Neural progenitor cell (in vitro differentiated cells): ENCODE data around the gene HDAC3. TPM values are rescaled to one million over a fixed set of nuclear protein-coding genes. Genes with fewer than 3 reads are reported as not detected.

Experiments used
- DNase-seq: peaks from one replicate; pipeline ENCODE4 v3.0.0-alpha.2; 2016; ENCODE audit warnings: low spot score
- H2AFZ ChIP-seq: fragments of 200-600 bp; sonication (generic); replicated peaks from 2 replicates; pipeline ENCODE4 v1.6.1; 2016; ENCODE audit warnings: antibody characterized with exemption
- H3F3A ChIP-seq: fragments of 200-600 bp; sonication (generic); 2 replicates; pipeline ENCODE4 v1.6.1; 2016; ENCODE audit warnings: antibody characterized with exemption, low read depth
- H3K27ac ChIP-seq: fragments of 200-600 bp; sonication (generic); 2 replicates; pipeline ENCODE4 v1.5.1; 2016; ENCODE audit warnings: mild to moderate bottlenecking
- H3K27me3 ChIP-seq: fragments of 200-600 bp; sonication (generic); 2 replicates; pipeline ENCODE4 v1.6.1; 2016; ENCODE audit warnings: mild to moderate bottlenecking, moderate library complexity
- H3K36me3 ChIP-seq: fragments of 200-600 bp; sonication (generic); 2 replicates; pipeline ENCODE4 v1.5.1; 2016
- H3K4me1 ChIP-seq: fragments of 200-600 bp; sonication (generic); 2 replicates; pipeline ENCODE4 v1.6.1; 2016; ENCODE audit warnings: mixed run types
- H3K4me2 ChIP-seq: fragments of 200-600 bp; sonication (generic); 2 replicates; pipeline ENCODE4 v1.6.1; 2016
- H3K4me3 ChIP-seq: fragments of 200-600 bp; sonication (generic); 2 replicates; pipeline ENCODE4 v1.5.1; 2016
- H3K79me2 ChIP-seq: fragments of 200-600 bp; sonication (generic); 2 replicates; pipeline ENCODE4 v1.6.1; 2016; ENCODE audit warnings: low read depth
- H3K9ac ChIP-seq: fragments of 200-600 bp; sonication (generic); 2 replicates; pipeline ENCODE4 v1.6.1; 2016
- H3K9me3 ChIP-seq: fragments of 200-600 bp; sonication (generic); 2 replicates; pipeline ENCODE4 v1.5.1; 2016; ENCODE audit warnings: low read depth
- H4K20me1 ChIP-seq: fragments of 200-600 bp; sonication (generic); 2 replicates; pipeline ENCODE4 v1.6.1; 2016; ENCODE audit warnings: low read depth
- H3K27ac Mint-ChIP-seq: 3 replicates; pipeline ENCODE4 v1.8.0; 2021; ENCODE audit warnings: mixed read lengths
- H3K27me3 Mint-ChIP-seq: 2 replicates; pipeline ENCODE4 v1.8.0; 2022; ENCODE audit warnings: low read depth, mild to moderate bottlenecking, inconsistent platforms, moderate library complexity, mixed read lengths; ENCODE audit not compliant: insufficient read depth
- H3K36me3 Mint-ChIP-seq: 3 replicates; pipeline ENCODE4 v1.8.0; 2021; ENCODE audit warnings: mixed read lengths
- H3K4me1 Mint-ChIP-seq: 3 replicates; pipeline ENCODE4 v1.8.0; 2021; ENCODE audit warnings: mixed read lengths
- H3K4me3 Mint-ChIP-seq: 3 replicates; pipeline ENCODE4 v1.8.0; 2021; ENCODE audit warnings: mild to moderate bottlenecking, moderate library complexity, mixed read lengths
- H3K9me3 Mint-ChIP-seq: 3 replicates; pipeline ENCODE4 v1.8.0; 2020; ENCODE audit warnings: mixed read lengths
- EZH2 ChIP-seq: fragments of 200-600 bp; sonication (generic); IDR thresholded peaks from 2 replicates; pipeline ENCODE4 v1.6.1; 2017; ENCODE audit warnings: antibody characterized with exemption, mild to moderate bottlenecking, moderate library complexity
- EZH2phosphoT487 ChIP-seq: fragments of 200-600 bp; sonication (generic); IDR thresholded peaks from 2 replicates; pipeline ENCODE4 v1.6.1; 2017; ENCODE audit warnings: antibody characterized with exemption
- total RNA-seq: library from RNA; depleted of rRNA; stranded (reverse); fragments of >200 nt; gene quantifications from 2 replicates; pipeline ENCODE4 v1.2.3, GENCODE V29; 2015; ENCODE audit warnings: low replicate concordance
- TF ChIP-seq, protein P1 (sequence below): fragments of 200-600 bp; sonication (generic); IDR thresholded peaks from 2 replicates; pipeline ENCODE4 v1.5.1; 2017; ENCODE audit warnings: antibody characterized with exemption, mild to moderate bottlenecking

The HDAC3 gene
- total RNA-seq, 1 donor from 2014 or later, result 57.3 TPM

DNA sequence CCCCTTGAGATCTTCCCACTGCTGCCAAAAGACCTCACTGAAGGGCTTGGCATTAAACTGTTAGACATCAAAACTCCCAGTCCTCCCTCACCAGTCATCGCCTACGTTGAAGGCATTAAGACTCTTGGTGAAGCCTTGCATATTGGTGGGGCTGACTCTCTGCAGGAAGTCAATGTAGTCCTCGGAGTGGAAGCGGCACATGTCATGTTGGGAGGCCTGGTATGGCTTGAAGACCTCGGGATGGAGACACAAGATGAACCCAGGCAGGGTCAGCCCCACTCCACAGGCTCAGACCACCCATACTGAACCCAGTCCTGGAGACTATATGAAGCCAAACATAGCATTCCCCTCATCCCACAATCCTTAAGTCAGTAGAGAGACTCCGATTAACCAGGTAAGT is 1.9 kb downstream of the HDAC3 start:
- Histone ChIP-seq H3F3A (peaks cover 9% of the 10 kb centered on the region), H3K36me3 (no peaks in the 10 kb centered on the region), H3K79me2 (peaks cover 54% of the 10 kb centered on the region), H3K9ac (no peak overlapping the region), H3K4me3 (no peak overlapping the region), H3K27me3 (peaks cover 16% of the 10 kb centered on the region), H3K27ac (no peak overlapping the region), H3K4me1 (peaks cover 5% of the 10 kb centered on the region), H3K9me3 (no peaks in the 10 kb centered on the region), H4K20me1 (peaks cover 57% of the 10 kb centered on the region), H3K4me2 (no peak overlapping the region), H2AFZ (no peak overlapping the region)
- Mint-ChIP-seq H3K27ac (no peak overlapping the region), H3K9me3 (no peaks in the 10 kb centered on the region), H3K27me3 (no peaks in the 10 kb centered on the region), H3K4me3 (peak overlapping the region; percentile 97), H3K4me1 (peaks cover 20% of the 10 kb centered on the region), H3K36me3 (peaks cover 7% of the 10 kb centered on the region)
- TF ChIP-seq, protein P1, sequence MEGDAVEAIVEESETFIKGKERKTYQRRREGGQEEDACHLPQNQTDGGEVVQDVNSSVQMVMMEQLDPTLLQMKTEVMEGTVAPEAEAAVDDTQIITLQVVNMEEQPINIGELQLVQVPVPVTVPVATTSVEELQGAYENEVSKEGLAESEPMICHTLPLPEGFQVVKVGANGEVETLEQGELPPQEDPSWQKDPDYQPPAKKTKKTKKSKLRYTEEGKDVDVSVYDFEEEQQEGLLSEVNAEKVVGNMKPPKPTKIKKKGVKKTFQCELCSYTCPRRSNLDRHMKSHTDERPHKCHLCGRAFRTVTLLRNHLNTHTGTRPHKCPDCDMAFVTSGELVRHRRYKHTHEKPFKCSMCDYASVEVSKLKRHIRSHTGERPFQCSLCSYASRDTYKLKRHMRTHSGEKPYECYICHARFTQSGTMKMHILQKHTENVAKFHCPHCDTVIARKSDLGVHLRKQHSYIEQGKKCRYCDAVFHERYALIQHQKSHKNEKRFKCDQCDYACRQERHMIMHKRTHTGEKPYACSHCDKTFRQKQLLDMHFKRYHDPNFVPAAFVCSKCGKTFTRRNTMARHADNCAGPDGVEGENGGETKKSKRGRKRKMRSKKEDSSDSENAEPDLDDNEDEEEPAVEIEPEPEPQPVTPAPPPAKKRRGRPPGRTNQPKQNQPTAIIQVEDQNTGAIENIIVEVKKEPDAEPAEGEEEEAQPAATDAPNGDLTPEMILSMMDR, result no peak
- no peak for TF ChIP-seq EZH2phosphoT487
- no peak for TF ChIP-seq EZH2
- DNase-seq, result no peak

DNA sequence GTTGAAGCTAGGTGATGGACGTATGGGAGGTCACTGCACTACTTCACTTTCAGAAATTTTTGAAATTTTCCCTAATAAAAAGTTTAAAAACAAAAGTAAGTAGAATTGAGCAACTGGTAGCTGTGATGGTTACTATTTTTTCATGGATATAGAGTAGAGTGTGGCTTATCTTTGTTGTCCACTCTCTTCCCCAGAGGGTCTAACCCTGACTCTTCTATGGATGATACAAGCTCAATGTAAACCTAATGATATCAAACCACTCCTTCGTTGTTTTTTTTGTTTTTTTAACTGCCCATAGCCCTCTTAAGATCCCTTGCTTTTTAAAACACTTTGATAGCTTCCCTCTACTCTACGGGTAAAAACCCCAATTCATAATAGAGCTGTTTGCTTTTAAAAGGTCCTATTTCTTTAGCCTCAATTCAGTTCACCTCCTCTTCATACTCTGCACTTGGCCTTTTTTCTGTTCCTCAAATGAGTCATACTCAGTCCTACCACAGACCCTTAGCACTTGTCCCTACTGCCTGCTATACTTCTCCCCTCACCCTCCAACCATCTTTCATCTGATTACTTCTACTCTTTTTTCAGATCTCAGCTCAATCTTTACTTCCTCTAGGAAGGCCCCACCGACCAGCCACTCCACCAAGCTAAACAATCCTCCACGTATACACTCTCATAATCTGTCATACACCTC is 2.6 kb downstream of the HDAC3 start:
- H3K9ac ChIP-seq, result no peak overlapping the region
- peaks cover 54% of the 10 kb centered on the region for H3K79me2 ChIP-seq
- peaks cover 9% of the 10 kb centered on the region for H3F3A ChIP-seq
- no peak overlapping the region for H3K4me3 ChIP-seq
- no peak for DNase-seq
- Mint-ChIP-seq H3K27ac (no peak overlapping the region), H3K27me3 (no peaks in the 10 kb centered on the region), H3K4me3 (no peak overlapping the region), H3K9me3 (no peaks in the 10 kb centered on the region), H3K36me3 (peaks cover 10% of the 10 kb centered on the region), H3K4me1 (peaks cover 20% of the 10 kb centered on the region)
- H3K27ac ChIP-seq, result no peak overlapping the region
- no peaks in the 10 kb centered on the region for H3K36me3 ChIP-seq
- H3K27me3 ChIP-seq, result peaks cover 16% of the 10 kb centered on the region
- H3K4me2 ChIP-seq, result no peak overlapping the region
- no peak for TF ChIP-seq EZH2phosphoT487
- TF ChIP-seq, protein P1, result no peak
- no peak for TF ChIP-seq EZH2
- H3K4me1 ChIP-seq, result peaks cover 5% of the 10 kb centered on the region
- H4K20me1 ChIP-seq, result peaks cover 57% of the 10 kb centered on the region
- no peak overlapping the region for H2AFZ ChIP-seq
- H3K9me3 ChIP-seq, result no peaks in the 10 kb centered on the region

DNA sequence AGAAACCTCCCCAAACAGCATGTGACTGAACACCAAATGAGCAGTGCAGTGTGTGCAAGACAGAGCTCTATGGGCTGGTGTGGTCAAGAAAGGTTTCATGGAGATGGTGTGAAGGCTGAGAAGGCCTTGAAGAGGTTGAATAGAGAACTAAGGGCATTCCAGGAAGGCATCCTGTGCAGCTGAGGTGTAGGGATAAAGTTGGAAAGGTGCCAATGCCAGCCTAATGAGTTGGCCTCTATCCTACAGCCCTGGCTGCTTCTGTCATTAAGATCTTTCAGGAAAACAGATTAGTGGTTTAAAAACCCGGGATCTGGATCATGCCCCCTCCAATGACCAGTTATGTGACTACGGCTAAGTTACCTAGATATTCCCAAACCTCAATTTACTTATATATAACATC is 4.0 kb downstream of the HDAC3 start:
- Mint-ChIP-seq H3K36me3 (peaks cover 20% of the 10 kb centered on the region), H3K4me1 (peaks cover 15% of the 10 kb centered on the region), H3K27ac (no peak overlapping the region), H3K27me3 (peaks cover 3% of the 10 kb centered on the region), H3K9me3 (no peaks in the 10 kb centered on the region), H3K4me3 (no peak overlapping the region)
- Histone ChIP-seq H2AFZ (no peak overlapping the region), H3K9me3 (no peaks in the 10 kb centered on the region), H3K9ac (no peak overlapping the region), H3K27me3 (peaks cover 8% of the 10 kb centered on the region), H4K20me1 (peaks cover 46% of the 10 kb centered on the region), H3K4me1 (peaks cover 5% of the 10 kb centered on the region), H3K79me2 (peaks cover 54% of the 10 kb centered on the region), H3K4me3 (no peak overlapping the region), H3F3A (peaks cover 7% of the 10 kb centered on the region), H3K4me2 (no peak overlapping the region), H3K36me3 (no peaks in the 10 kb centered on the region), H3K27ac (no peak overlapping the region)
- no peak for TF ChIP-seq EZH2
- TF ChIP-seq, protein P1, result no peak
- TF ChIP-seq EZH2phosphoT487, result no peak
- no peak for DNase-seq
